RWPE1 (cell line): ENCODE data around the gene PNKP.

Experiments
- CTCF ChIA-PET: fragments of 350-600 bp; sonication (Branson Sonifier 250); formaldehyde crosslinking; extraction: SDS; loops from one replicate; lab custom pipeline; 2021; lab: Yijun Ruan, JAX
- POLR2A ChIA-PET: fragments of 400-600 bp; formaldehyde crosslinking; extraction: SDS; loops from one replicate; lab custom pipeline; 2020; ENCODE audit warnings: antibody characterized with exemption; ENCODE audit not compliant: low non-redundant PET; lab: Yijun Ruan, JAX
- DNase-seq: peaks from one replicate; pipeline ENCODE4 v3.0.0; 2012; ENCODE audit warnings: low spot score
- H3K27ac ChIP-seq: fragments of 450-650 bp; 2 replicates; pipeline ENCODE4 v1.5.1; 2017
- CTCF ChIP-seq: fragments of 450-650 bp; conservative IDR thresholded peaks from 2 replicates; pipeline ENCODE4 v1.5.1; 2017; ENCODE audit warnings: low read depth, mild to moderate bottlenecking

PNKP gene

GRCh38 chr19:49846408-49846807 lies 21.0 kb downstream of the PNKP start:
- no peak for DNase-seq
- CTCF ChIA-PET = no interaction called here
- no peak overlapping the region for H3K27ac ChIP-seq
- no peak for TF ChIP-seq CTCF
- POLR2A ChIA-PET = no interaction called here

GRCh38 chr19:49845414-49845813 lies 22.0 kb downstream of the PNKP start:
- no peak overlapping the region for H3K27ac ChIP-seq
- POLR2A ChIA-PET = no interaction called here
- no peak for TF ChIP-seq CTCF
- DNase-seq = no peak
- CTCF ChIA-PET = no interaction called here

DNA sequence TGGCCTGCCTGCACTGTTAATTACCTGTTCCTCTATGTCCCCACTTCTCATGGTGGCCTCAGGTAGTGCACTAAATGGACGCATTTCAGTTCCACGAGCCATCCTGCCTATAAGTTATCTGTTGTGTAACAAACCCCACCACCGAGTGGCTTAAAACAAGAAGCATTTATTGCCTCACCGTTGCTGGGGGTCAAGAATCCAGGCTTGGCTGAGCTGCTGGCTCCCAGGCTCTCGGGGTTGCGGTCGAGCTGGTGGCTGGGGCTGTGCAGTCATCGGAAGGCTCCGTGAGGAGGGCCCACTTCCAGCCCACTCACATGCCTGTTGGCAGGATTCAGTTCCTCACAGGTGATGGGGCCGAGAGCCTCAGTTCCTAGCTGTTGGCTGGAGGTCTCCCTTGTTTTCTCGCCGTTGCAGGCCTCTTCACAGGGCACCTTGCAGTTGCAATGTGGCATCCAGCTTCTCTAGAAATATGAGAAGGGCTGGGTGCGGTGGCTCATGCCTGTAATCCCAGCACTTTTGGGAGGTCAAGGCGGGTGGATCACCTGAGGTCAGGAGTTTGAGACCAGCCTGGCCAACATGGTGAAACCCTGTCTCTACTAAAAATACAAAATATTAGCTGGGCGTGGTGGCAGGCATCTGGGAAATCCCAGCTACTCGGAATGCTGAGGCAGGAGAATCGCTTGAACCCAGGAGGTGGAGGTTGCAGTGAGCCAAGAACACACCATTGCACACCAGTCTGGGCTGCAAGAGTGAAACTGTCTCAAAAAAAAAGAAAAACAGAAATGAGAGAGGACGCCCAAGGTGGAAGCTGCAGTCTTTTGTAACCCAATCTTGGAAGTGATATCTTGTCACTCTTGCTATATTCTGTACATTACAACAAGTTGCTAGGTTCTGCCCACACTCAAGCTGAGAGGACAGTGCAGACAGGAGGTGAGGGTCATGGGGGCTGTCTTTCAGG lies 23.0 kb downstream of the PNKP start:
- TF ChIP-seq CTCF = no peak
- DNase-seq = no peak
- POLR2A ChIA-PET = no interaction called here
- H3K27ac ChIP-seq = no peak overlapping the region
- CTCF ChIA-PET = interaction anchor here (0.7 kb wide), 1 partner anchor 25 kb away, joined by 3 read pairs; no protein-coding TSS in a partner anchor

DNA sequence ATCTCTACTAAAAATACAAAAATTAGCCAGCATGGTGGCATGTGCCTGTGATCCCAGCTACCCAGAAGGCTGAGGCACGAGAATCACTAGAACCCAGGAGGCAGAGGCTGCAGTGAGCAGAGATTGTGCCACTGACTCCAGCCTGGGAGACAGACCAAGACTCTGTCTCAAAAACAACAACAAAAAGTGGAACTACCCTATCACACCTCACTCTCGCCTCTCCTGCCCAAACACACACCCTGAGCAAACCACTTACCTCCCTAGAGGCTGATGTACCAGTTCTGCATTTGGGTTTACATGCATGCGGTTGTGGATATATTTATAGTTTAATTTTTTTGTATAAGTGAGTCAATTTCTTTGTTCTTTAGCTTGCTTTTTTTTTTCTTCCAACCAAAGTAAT lies 24.1 kb downstream of the PNKP start:
- ChIA-PET POLR2A (no interaction called here), CTCF (no interaction called here)
- TF ChIP-seq CTCF = no peak
- no peak overlapping the region for H3K27ac ChIP-seq
- no peak for DNase-seq

DNA sequence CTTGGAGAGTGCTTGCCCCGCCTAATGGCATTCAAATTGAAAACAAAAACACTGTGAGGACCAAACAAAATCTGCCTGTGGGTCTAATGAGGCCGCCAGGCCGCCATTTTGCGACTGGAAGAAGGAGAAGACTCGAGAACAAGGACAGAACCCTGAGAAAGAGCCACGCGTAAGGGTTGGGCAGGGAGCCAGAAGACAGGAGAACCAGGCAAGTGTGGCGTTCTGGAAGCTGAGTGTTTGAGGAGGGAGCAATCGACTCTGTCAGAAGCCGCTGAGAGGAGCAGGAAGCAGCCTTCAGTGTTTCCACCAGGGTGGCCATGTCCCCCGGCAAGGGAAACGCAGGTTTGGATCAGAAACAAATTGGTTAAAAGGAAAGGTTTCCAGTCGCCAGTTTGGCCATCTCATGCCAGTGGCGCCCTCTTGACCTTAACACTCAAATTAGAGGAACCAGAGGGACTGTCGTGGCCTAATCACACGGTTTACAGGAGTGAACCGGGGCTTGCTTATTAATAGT lies 26.6 kb downstream of the PNKP start:
- ChIA-PET POLR2A (no interaction called here), CTCF (no interaction called here)
- H3K27ac ChIP-seq = no peak overlapping the region
- DNase-seq = no peak
- no peak for TF ChIP-seq CTCF

- H3K27ac ChIP-seq = no peak overlapping the region
- TF ChIP-seq CTCF = no peak
- ChIA-PET POLR2A (no interaction called here), CTCF (no interaction called here)
- DNase-seq = no peak
Measured at GRCh38 chr19:49840321-49840720, 27.1 kb downstream of the PNKP start.
